GM23338 (cell line): ENCODE data around the gene TMEM256. TPM values are rescaled to one million over a fixed set of nuclear protein-coding genes. Genes with fewer than 3 reads are reported as not detected.

Experiments
- ATAC-seq: fragments of 200-7000 bp; cut with Tn5 transposase; 3 replicates; pipeline ENCODE4 v1.9.1; 2020
- DNase-seq: peaks from one replicate; pipeline ENCODE4 v3.0.0-alpha.2; 2015; ENCODE audit warnings: low spot score
- H2AFZ ChIP-seq: fragments of 200-600 bp; sonication (generic); 2 replicates; pipeline ENCODE4 v1.8.0; 2016; ENCODE audit warnings: antibody characterized with exemption, mild to moderate bottlenecking, moderate library complexity
- H3F3A ChIP-seq: fragments of 200-600 bp; sonication (generic); replicated peaks from 2 replicates; pipeline ENCODE4 v1.8.0; 2017; ENCODE audit warnings: antibody characterized with exemption, mixed run types, low read depth
- H3K27ac ChIP-seq: fragments of 200-600 bp; sonication (generic); 2 replicates; pipeline ENCODE4 v1.6.1; 2016; ENCODE audit warnings: low read depth
- H3K27me3 ChIP-seq: fragments of 200-600 bp; sonication (generic); 2 replicates; pipeline ENCODE4 v1.8.0; 2016; ENCODE audit warnings: mild to moderate bottlenecking, mixed run types, moderate library complexity; ENCODE audit not compliant: insufficient read depth
- H3K36me3 ChIP-seq: fragments of 200-600 bp; sonication (generic); 2 replicates; pipeline ENCODE4 v1.8.0; 2016; ENCODE audit warnings: mild to moderate bottlenecking; ENCODE audit not compliant: insufficient read depth
- H3K4me1 ChIP-seq: fragments of 200-600 bp; sonication (generic); 2 replicates; pipeline ENCODE4 v1.8.0; 2016; ENCODE audit warnings: mild to moderate bottlenecking, moderate library complexity; ENCODE audit not compliant: insufficient read depth
- H3K4me2 ChIP-seq: fragments of 200-600 bp; sonication (generic); 2 replicates; pipeline ENCODE4 v1.7.1; 2017; ENCODE audit warnings: mixed run types
- H3K4me3 ChIP-seq: fragments of 200-600 bp; sonication (generic); 2 replicates; pipeline ENCODE4 v1.6.1; 2016; ENCODE audit warnings: mixed run types
- H3K79me2 ChIP-seq: fragments of 200-600 bp; sonication (generic); replicated peaks from 2 replicates; pipeline ENCODE4 v1.8.0; 2017; ENCODE audit warnings: mild to moderate bottlenecking; ENCODE audit not compliant: insufficient read depth
- H3K9me2 ChIP-seq: fragments of 200-600 bp; sonication (generic); 2 replicates; pipeline ENCODE4 v1.8.0; 2017; ENCODE audit not compliant: insufficient read depth
- H4K20me1 ChIP-seq: fragments of 200-600 bp; sonication (generic); replicated peaks from 2 replicates; pipeline ENCODE4 v1.8.0; 2017; ENCODE audit warnings: mild to moderate bottlenecking; ENCODE audit not compliant: insufficient read depth
- H3K27ac Mint-ChIP-seq: 2 replicates; pipeline ENCODE4 v1.8.0; 2020; ENCODE audit warnings: inconsistent platforms, mild to moderate bottlenecking, moderate library complexity, mixed read lengths
- H3K27me3 Mint-ChIP-seq: 3 replicates; pipeline ENCODE4 v1.8.0; 2022; ENCODE audit warnings: low read depth, mild to moderate bottlenecking, moderate library complexity, mixed read lengths, inconsistent platforms; ENCODE audit not compliant: insufficient read depth, poor library complexity
- H3K36me3 Mint-ChIP-seq: 3 replicates; pipeline ENCODE4 v1.8.0; 2021; ENCODE audit warnings: low read depth, mild to moderate bottlenecking, inconsistent platforms, moderate library complexity, mixed read lengths
- H3K4me1 Mint-ChIP-seq: 3 replicates; pipeline ENCODE4 v1.8.0; 2020; ENCODE audit warnings: mild to moderate bottlenecking, inconsistent platforms, mixed read lengths
- H3K4me3 Mint-ChIP-seq: 3 replicates; pipeline ENCODE4 v1.8.0; 2021; ENCODE audit warnings: moderate library complexity, mild to moderate bottlenecking, inconsistent platforms, mixed read lengths
- H3K9me3 Mint-ChIP-seq: 3 replicates; pipeline ENCODE4 v1.8.0; 2020; ENCODE audit warnings: moderate library complexity, mild to moderate bottlenecking, inconsistent platforms, mixed read lengths
- CREB1 ChIP-seq: fragments of 250-450 bp; sonication (Bioruptor Pico); IDR thresholded peaks from 2 replicates; pipeline ENCODE4 v1.5.0; 2020; ENCODE audit warnings: low read depth, mild to moderate bottlenecking, moderate library complexity
- EZH2 ChIP-seq: fragments of 200-600 bp; sonication (generic); IDR thresholded peaks from one replicate; pipeline ENCODE4 v1.8.0; 2017; ENCODE audit warnings: antibody characterized with exemption, mild to moderate bottlenecking, low read depth; ENCODE audit not compliant: unreplicated experiment
- EZH2phosphoT487 ChIP-seq: fragments of 200-600 bp; sonication (generic); IDR thresholded peaks from one replicate; pipeline ENCODE4 v1.8.1; 2018; ENCODE audit warnings: antibody characterized with exemption; ENCODE audit not compliant: unreplicated experiment
- JUNB ChIP-seq: IDR thresholded peaks from one replicate; pipeline ENCODE4 v1.6.1; 2016; ENCODE audit warnings: antibody characterized with exemption; ENCODE audit not compliant: unreplicated experiment
- NANOG ChIP-seq: IDR thresholded peaks from 2 replicates; pipeline ENCODE4 v1.6.1; 2016; ENCODE audit warnings: antibody characterized with exemption, borderline replicate concordance
- POLR2AphosphoS5 ChIP-seq: IDR thresholded peaks from 2 replicates; pipeline ENCODE4 v1.6.1; 2016; ENCODE audit warnings: antibody characterized with exemption, low read depth
- REST ChIP-seq: IDR thresholded peaks from one replicate; pipeline ENCODE4 v1.6.1; 2018; ENCODE audit warnings: antibody characterized with exemption; ENCODE audit not compliant: unreplicated experiment
- STAT1 ChIP-seq: IDR thresholded peaks from one replicate; pipeline ENCODE4 v1.6.1; 2016; ENCODE audit warnings: antibody characterized with exemption; ENCODE audit not compliant: unreplicated experiment
- ZNF114 ChIP-seq: fragments of 250-450 bp; sonication (Bioruptor Pico); IDR thresholded peaks from 2 replicates; pipeline ENCODE4 v1.5.0; 2020; ENCODE audit warnings: mild to moderate bottlenecking, moderate library complexity
- ZNF331 ChIP-seq: fragments of 250-450 bp; sonication (Bioruptor Pico); IDR thresholded peaks from 2 replicates; pipeline ENCODE4 v1.5.0; 2020; ENCODE audit warnings: low read depth, mild to moderate bottlenecking, moderate library complexity
- polyA plus RNA-seq: library from polyadenylated mRNA; unstranded; fragments of >200 nt; fragmentation: Nextera tagmentation; extraction: Ambion mirVana; gene quantifications from 2 replicates; pipeline ENCODE4 v1.2.1, GENCODE V29; 2016
- total RNA-seq: library from RNA; depleted of rRNA; stranded (reverse); fragments of >200 nt; shearing (Covaris generic); gene quantifications from 2 replicates; pipeline ENCODE4 v1.2.3, GENCODE V29; 2014
- TF ChIP-seq, protein P1 (sequence below): IDR thresholded peaks from 2 replicates; pipeline ENCODE4 v1.6.1; 2016; ENCODE audit warnings: antibody characterized with exemption
- TF ChIP-seq, protein P2 (sequence below): fragments of 250-450 bp; sonication (Bioruptor Pico); IDR thresholded peaks from 2 replicates; pipeline ENCODE4 v1.5.0; 2020; ENCODE audit warnings: mild to moderate bottlenecking, moderate library complexity
- TF ChIP-seq, protein P3 (sequence below), 2 experiments: fragments of 200-600 bp in 1 of 2; sonication (generic) in 1 of 2; conservative IDR thresholded peaks; 2 replicates each; pipeline versions ENCODE4 v1.5.1 to v1.6.1; 2016 to 2017; ENCODE audit warnings: antibody characterized with exemption in 2 of 2, low read depth in 2 of 2, mild to moderate bottlenecking in 2 of 2, moderate library complexity in 1 of 2

The TMEM256 gene
- total and polyA plus RNA-seq, 2 experiments from 2014 or later: 127 to 197 TPM

DNA sequence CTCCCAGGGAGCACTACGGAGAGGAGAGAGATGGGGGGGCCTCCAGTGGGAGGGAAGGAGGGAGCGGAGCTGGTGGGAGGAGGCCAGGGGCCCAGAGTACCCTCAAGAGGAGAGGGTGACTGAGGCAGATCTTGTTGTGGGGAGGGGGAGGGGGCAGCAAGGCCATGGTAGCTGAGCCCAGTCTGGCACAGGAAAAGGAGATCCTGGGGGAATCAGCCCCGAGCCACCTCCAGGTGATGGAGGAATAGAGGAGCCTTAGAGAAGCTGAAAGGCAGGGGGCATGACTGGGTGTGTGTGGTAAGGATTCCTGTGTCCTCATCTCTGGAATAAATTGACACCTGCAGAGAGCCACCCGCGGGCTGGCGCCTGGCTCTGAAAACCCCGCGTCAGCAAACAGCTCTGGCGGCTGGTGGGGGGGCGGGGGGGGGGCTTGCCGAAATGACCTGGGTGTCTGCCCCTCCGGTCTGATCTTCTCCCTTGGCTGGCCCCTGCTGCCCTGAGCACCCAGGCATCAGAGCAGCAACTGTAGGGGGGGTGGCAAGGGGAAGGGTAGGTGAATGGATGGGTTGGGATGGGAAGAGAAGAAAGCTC, 2.4 kb upstream of the TMEM256 start:
- Mint-ChIP-seq H3K36me3 (peaks cover 26% of the 10 kb centered on the region), H3K4me1 (peaks cover 28% of the 10 kb centered on the region), H3K27me3 (peaks cover 18% of the 10 kb centered on the region), H3K9me3 (no peaks in the 10 kb centered on the region), H3K4me3 (peak overlapping the region; percentile 93), H3K27ac (no peak overlapping the region)
- Histone ChIP-seq H3K4me3 (peak overlapping the region; percentile 90), H4K20me1 (peaks cover 8% of the 10 kb centered on the region), H3K9me2 (no peaks in the 10 kb centered on the region), H3K36me3 (peaks cover 3% of the 10 kb centered on the region; the same call in 1 of the 2 replicates), H3F3A (peaks cover 24% of the 10 kb centered on the region), H3K4me1 (peaks cover 28% of the 10 kb centered on the region), H3K27me3 (no peaks in the 10 kb centered on the region), H2AFZ (no peak overlapping the region), H3K4me2 (peak overlapping the region; percentile 99), H3K27ac (no peak overlapping the region), H3K79me2 (peaks cover 14% of the 10 kb centered on the region)
- ATAC-seq (no peak), DNase-seq (peak; percentile 56)
- TF ChIP-seq, protein P1, sequence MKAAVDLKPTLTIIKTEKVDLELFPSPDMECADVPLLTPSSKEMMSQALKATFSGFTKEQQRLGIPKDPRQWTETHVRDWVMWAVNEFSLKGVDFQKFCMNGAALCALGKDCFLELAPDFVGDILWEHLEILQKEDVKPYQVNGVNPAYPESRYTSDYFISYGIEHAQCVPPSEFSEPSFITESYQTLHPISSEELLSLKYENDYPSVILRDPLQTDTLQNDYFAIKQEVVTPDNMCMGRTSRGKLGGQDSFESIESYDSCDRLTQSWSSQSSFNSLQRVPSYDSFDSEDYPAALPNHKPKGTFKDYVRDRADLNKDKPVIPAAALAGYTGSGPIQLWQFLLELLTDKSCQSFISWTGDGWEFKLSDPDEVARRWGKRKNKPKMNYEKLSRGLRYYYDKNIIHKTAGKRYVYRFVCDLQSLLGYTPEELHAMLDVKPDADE: no peak
- TF ChIP-seq NANOG (no peak), STAT1 (no peak), REST (no peak), EZH2 (no peak), ZNF114 (CRISPR knock-in tag) (no peak), CREB1 (no peak), ZNF331 (CRISPR knock-in tag) (no peak), POLR2AphosphoS5 (no peak), JUNB (no peak), EZH2phosphoT487 (no peak)
- TF ChIP-seq, protein P2, sequence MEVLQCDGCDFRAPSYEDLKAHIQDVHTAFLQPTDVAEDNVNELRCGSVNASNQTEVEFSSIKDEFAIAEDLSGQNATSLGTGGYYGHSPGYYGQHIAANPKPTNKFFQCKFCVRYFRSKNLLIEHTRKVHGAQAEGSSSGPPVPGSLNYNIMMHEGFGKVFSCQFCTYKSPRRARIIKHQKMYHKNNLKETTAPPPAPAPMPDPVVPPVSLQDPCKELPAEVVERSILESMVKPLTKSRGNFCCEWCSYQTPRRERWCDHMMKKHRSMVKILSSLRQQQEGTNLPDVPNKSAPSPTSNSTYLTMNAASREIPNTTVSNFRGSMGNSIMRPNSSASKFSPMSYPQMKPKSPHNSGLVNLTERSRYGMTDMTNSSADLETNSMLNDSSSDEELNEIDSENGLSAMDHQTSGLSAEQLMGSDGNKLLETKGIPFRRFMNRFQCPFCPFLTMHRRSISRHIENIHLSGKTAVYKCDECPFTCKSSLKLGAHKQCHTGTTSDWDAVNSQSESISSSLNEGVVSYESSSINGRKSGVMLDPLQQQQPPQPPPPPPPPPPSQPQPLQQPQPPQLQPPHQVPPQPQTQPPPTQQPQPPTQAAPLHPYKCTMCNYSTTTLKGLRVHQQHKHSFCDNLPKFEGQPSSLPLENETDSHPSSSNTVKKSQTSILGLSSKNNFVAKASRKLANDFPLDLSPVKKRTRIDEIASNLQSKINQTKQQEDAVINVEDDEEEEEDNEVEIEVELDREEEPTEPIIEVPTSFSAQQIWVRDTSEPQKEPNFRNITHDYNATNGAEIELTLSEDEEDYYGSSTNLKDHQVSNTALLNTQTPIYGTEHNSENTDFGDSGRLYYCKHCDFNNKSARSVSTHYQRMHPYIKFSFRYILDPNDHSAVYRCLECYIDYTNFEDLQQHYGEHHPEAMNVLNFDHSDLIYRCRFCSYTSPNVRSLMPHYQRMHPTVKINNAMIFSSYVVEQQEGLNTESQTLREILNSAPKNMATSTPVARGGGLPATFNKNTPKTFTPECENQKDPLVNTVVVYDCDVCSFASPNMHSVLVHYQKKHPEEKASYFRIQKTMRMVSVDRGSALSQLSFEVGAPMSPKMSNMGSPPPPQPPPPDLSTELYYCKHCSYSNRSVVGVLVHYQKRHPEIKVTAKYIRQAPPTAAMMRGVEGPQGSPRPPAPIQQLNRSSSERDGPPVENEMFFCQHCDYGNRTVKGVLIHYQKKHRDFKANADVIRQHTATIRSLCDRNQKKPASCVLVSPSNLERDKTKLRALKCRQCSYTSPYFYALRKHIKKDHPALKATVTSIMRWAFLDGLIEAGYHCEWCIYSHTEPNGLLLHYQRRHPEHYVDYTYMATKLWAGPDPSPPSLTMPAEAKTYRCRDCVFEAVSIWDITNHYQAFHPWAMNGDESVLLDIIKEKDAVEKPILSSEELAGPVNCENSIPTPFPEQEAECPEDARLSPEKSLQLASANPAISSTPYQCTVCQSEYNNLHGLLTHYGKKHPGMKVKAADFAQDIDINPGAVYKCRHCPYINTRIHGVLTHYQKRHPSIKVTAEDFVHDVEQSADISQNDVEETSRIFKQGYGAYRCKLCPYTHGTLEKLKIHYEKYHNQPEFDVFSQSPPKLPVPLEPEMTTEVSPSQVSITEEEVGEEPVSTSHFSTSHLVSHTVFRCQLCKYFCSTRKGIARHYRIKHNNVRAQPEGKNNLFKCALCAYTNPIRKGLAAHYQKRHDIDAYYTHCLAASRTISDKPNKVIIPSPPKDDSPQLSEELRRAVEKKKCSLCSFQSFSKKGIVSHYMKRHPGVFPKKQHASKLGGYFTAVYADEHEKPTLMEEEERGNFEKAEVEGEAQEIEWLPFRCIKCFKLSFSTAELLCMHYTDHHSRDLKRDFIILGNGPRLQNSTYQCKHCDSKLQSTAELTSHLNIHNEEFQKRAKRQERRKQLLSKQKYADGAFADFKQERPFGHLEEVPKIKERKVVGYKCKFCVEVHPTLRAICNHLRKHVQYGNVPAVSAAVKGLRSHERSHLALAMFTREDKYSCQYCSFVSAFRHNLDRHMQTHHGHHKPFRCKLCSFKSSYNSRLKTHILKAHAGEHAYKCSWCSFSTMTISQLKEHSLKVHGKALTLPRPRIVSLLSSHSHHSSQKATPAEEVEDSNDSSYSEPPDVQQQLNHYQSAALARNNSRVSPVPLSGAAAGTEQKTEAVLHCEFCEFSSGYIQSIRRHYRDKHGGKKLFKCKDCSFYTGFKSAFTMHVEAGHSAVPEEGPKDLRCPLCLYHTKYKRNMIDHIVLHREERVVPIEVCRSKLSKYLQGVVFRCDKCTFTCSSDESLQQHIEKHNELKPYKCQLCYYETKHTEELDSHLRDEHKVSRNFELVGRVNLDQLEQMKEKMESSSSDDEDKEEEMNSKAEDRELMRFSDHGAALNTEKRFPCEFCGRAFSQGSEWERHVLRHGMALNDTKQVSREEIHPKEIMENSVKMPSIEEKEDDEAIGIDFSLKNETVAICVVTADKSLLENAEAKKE (CRISPR knock-in tag): no peak
- TF ChIP-seq, protein P3, sequence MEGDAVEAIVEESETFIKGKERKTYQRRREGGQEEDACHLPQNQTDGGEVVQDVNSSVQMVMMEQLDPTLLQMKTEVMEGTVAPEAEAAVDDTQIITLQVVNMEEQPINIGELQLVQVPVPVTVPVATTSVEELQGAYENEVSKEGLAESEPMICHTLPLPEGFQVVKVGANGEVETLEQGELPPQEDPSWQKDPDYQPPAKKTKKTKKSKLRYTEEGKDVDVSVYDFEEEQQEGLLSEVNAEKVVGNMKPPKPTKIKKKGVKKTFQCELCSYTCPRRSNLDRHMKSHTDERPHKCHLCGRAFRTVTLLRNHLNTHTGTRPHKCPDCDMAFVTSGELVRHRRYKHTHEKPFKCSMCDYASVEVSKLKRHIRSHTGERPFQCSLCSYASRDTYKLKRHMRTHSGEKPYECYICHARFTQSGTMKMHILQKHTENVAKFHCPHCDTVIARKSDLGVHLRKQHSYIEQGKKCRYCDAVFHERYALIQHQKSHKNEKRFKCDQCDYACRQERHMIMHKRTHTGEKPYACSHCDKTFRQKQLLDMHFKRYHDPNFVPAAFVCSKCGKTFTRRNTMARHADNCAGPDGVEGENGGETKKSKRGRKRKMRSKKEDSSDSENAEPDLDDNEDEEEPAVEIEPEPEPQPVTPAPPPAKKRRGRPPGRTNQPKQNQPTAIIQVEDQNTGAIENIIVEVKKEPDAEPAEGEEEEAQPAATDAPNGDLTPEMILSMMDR (conservative IDR thresholded peaks at IDR 0.05; ENCODE audit: low read depth in 2 of 2): no peak
